Trophoblast cell (in vitro differentiated cells and primary cell): ENCODE measurements around the gene BZW2.

Experiments used
- DNase-seq, 2 donors: peaks; one replicate each; pipeline ENCODE4 v3.0.0-alpha.2; 2016
- H2AFZ ChIP-seq: 2 replicates; pipeline ENCODE4 v1.6.1; 2013; ENCODE audit warnings: low read length, moderate library complexity, mild to moderate bottlenecking; ENCODE audit not compliant: insufficient read depth, poor library complexity
- H2AK5ac ChIP-seq: 2 replicates; pipeline ENCODE4 v1.6.1; 2013; ENCODE audit warnings: mild to moderate bottlenecking, low read length
- H2BK120ac ChIP-seq: 2 replicates; pipeline ENCODE4 v1.6.1; 2013; ENCODE audit warnings: low read length, mild to moderate bottlenecking, moderate library complexity; ENCODE audit not compliant: insufficient read depth, poor library complexity
- H2BK12ac ChIP-seq: 2 replicates; pipeline ENCODE4 v1.6.1; 2013; ENCODE audit warnings: mild to moderate bottlenecking, low read length, moderate library complexity
- H2BK5ac ChIP-seq: 2 replicates; pipeline ENCODE4 v1.6.1; 2013; ENCODE audit warnings: low read length, low read depth, moderate library complexity, mild to moderate bottlenecking; ENCODE audit not compliant: poor library complexity
- H3K14ac ChIP-seq: 2 replicates; pipeline ENCODE4 v1.6.1; 2013; ENCODE audit warnings: mild to moderate bottlenecking, low read length
- H3K18ac ChIP-seq: 2 replicates; pipeline ENCODE4 v1.6.1; 2013; ENCODE audit warnings: mild to moderate bottlenecking, low read length
- H3K23ac ChIP-seq: 2 replicates; pipeline ENCODE4 v1.6.1; 2013; ENCODE audit warnings: low read length
- H3K27ac ChIP-seq: 2 replicates; pipeline ENCODE4 v1.5.1; 2013; ENCODE audit warnings: low read depth, mild to moderate bottlenecking, inconsistent platforms, low read length, moderate library complexity
- H3K27me3 ChIP-seq: 2 replicates; pipeline ENCODE4 v1.6.1; 2013; ENCODE audit warnings: inconsistent platforms, mild to moderate bottlenecking, low read length, moderate library complexity; ENCODE audit not compliant: insufficient read depth
- H3K36me3 ChIP-seq, 2 experiments: 1 replicate in 1 of 2; 2 replicates in 1 of 2; pipeline ENCODE4 v1.6.1; 2013; ENCODE audit warnings: low read length in 2 of 2, mild to moderate bottlenecking in 2 of 2, moderate library complexity in 1 of 2; ENCODE audit not compliant: insufficient read depth in 2 of 2, control insufficient read depth in 1 of 2
- H3K4ac ChIP-seq: 2 replicates; pipeline ENCODE4 v1.6.1; 2013; ENCODE audit warnings: low read depth, mild to moderate bottlenecking, low read length, moderate library complexity
- H3K4me1 ChIP-seq, 2 experiments: 1 replicate in 1 of 2; 2 replicates in 1 of 2; pipeline ENCODE4 v1.6.1; 2013; ENCODE audit warnings: low read length in 2 of 2, mild to moderate bottlenecking in 2 of 2, moderate library complexity in 1 of 2; ENCODE audit not compliant: insufficient read depth in 2 of 2, control insufficient read depth in 1 of 2
- H3K4me2 ChIP-seq: 2 replicates; pipeline ENCODE4 v1.6.1; 2013; ENCODE audit warnings: inconsistent platforms, mild to moderate bottlenecking, low read length, moderate library complexity
- H3K4me3 ChIP-seq: 2 replicates; pipeline ENCODE4 v1.5.1; 2013; ENCODE audit warnings: mild to moderate bottlenecking, low read depth, low read length, inconsistent platforms
- H3K79me1 ChIP-seq: one replicate; pipeline ENCODE4 v1.6.1; 2013; ENCODE audit warnings: low read length
- H3K79me2 ChIP-seq: 2 replicates; pipeline ENCODE4 v1.6.1; 2013; ENCODE audit warnings: low read length, mild to moderate bottlenecking; ENCODE audit not compliant: control insufficient read depth, insufficient read depth, poor library complexity
- H3K9ac ChIP-seq: 2 replicates; pipeline ENCODE4 v1.6.1; 2013; ENCODE audit warnings: mild to moderate bottlenecking, low read length
- H3K9me3 ChIP-seq: 2 replicates; pipeline ENCODE4 v1.6.1; 2013; ENCODE audit warnings: low read depth, mild to moderate bottlenecking, control low read depth, inconsistent platforms, low read length; ENCODE audit not compliant: insufficient read depth
- H4K12ac ChIP-seq: 2 replicates; pipeline ENCODE4 v1.6.1; 2013; ENCODE audit warnings: low read depth, mild to moderate bottlenecking, low read length, moderate library complexity
- H4K8ac ChIP-seq: 2 replicates; pipeline ENCODE4 v1.6.1; 2013; ENCODE audit warnings: low read depth, mild to moderate bottlenecking, low read length, moderate library complexity
- H4K91ac ChIP-seq: one replicate; pipeline ENCODE4 v1.6.1; 2013; ENCODE audit warnings: low read depth, mild to moderate bottlenecking, low read length, moderate library complexity
- WGBS: extraction: QIAGEN DNeasy Blood & Tissue Kit; methylation state at CpG from one replicate; pipeline ENCODE4 v1.1.7; 2013; ENCODE audit warnings: missing lambda C conversion rate; ENCODE audit not compliant: insufficient read length, insufficient coverage; ENCODE audit errors: extremely low coverage; 5-methylcytosine and 5-hydroxymethylcytosine counted together

BZW2 gene

DNA sequence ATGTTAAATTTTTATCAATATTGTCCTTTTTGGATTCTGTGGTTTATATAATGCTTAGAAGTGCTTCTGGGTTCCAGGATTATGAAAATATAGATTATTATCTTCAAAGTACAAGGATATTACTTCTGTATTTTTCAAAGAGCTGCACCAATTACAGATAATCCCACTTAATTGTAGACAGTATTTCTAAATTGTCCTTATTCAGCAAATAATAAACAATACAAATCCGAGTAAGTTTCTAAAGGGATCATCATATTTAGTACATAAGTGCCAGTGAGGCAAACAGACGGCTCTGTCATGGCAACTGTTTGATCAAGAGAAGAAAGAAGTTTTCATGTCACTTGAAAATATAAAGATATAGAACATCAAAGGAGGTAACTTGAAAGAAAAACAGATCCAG is 19.6 kb upstream of the BZW2 start:
- no peak for DNase-seq
- H3K79me1 ChIP-seq, result no peaks in the 10 kb centered on the region

DNA sequence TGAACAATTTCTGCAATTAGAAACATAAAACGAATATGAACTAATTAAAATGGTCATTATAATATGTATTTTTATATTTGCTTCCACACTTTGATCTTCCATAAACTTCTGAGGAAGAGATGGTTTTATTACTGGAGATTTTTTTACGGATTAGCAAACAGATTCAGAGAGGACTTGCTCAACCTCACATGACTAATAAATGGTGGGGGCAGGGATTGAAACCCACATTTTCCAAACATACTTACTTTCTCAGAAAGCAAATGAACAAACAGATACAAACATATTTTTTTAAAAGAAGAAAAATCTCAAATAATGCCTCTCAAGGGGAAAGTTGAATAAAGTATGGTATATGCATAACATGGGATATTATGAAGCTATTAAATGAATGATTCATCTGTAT is 18.7 kb upstream of the BZW2 start:
- no peak overlapping the region for H2BK5ac ChIP-seq
- no peak for DNase-seq
- H3K4me1 ChIP-seq, result no peaks in the 10 kb centered on the region
- H2BK12ac ChIP-seq, result no peak overlapping the region
- H3K27ac ChIP-seq, result no peak overlapping the region
- no peak overlapping the region for H2AK5ac ChIP-seq
- H4K12ac ChIP-seq, result no peak overlapping the region
- H3K14ac ChIP-seq, result no peak overlapping the region
- peaks cover 2 to 4% of the 10 kb centered on the region in 2 experiments for H3K36me3 ChIP-seq
- no peaks in the 10 kb centered on the region for H3K9me3 ChIP-seq
- H2BK120ac ChIP-seq, result no peak overlapping the region
- no peaks in the 10 kb centered on the region for H3K27me3 ChIP-seq
- H4K8ac ChIP-seq, result no peak overlapping the region
- H3K4me2 ChIP-seq, result no peak overlapping the region
- no peak overlapping the region for H4K91ac ChIP-seq
- H3K9ac ChIP-seq, result no peak overlapping the region
- no peaks in the 10 kb centered on the region for H3K79me1 ChIP-seq
- no peak overlapping the region for H3K18ac ChIP-seq
- H3K4ac ChIP-seq, result no peak overlapping the region
- H3K23ac ChIP-seq, result no peak overlapping the region
- no CpG with 5 or more reads among the region's 2 CpGs for WGBS
- H2AFZ ChIP-seq, result no peak overlapping the region
- H3K4me3 ChIP-seq, result no peak overlapping the region
- no peaks in the 10 kb centered on the region for H3K79me2 ChIP-seq

More for the DNA sequence above, 19.6 kb upstream of the BZW2 start:
- Histone ChIP-seq H3K27me3 (no peaks in the 10 kb centered on the region), H3K27ac (no peak overlapping the region), H4K8ac (no peak overlapping the region), H3K4me2 (no peak overlapping the region), H3K4ac (no peak overlapping the region), H3K9ac (no peak overlapping the region), H4K91ac (no peak overlapping the region), H3K4me3 (no peak overlapping the region), H3K18ac (no peak overlapping the region), H2AFZ (no peak overlapping the region), H2BK5ac (no peak overlapping the region), H2BK120ac (no peak overlapping the region), H4K12ac (no peak overlapping the region), H3K79me2 (no peaks in the 10 kb centered on the region), H2BK12ac (no peak overlapping the region), H3K4me1 (no peaks in the 10 kb centered on the region), H2AK5ac (no peak overlapping the region), H3K9me3 (no peaks in the 10 kb centered on the region), H3K36me3 (peaks cover 3 to 6% of the 10 kb centered on the region in 2 experiments), H3K14ac (no peak overlapping the region), H3K23ac (no peak overlapping the region)
- WGBS, result no CpG with 5 or more reads among the region's 2 CpGs

DNA sequence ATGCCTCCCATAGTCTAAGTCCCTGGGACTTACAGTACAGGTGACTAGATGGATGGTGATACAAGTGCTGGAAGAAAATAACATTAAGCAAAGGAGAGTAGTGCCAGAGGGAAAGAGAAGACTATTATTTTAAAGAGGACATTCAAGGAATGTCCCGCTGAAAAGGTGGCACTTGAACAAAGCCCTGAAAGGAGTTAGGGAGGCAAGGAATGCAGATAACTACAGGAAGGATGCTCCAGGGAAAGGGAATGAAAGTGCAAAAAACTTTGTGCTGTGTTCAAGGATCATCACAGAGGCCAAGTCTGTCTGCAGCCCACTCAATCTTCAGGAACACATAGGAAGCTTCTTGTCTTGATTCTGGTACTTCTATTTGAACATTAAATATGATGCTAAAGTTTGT is 15.3 kb upstream of the BZW2 start:
- Histone ChIP-seq H3K79me1 (no peaks in the 10 kb centered on the region), H3K23ac (no peak overlapping the region), H4K8ac (no peak overlapping the region), H3K4me2 (no peak overlapping the region), H2AK5ac (no peak overlapping the region), H3K27me3 (no peaks in the 10 kb centered on the region), H3K4me3 (no peak overlapping the region), H3K4ac (no peak overlapping the region), H3K18ac (no peak overlapping the region), H2BK12ac (no peak overlapping the region), H4K12ac (no peak overlapping the region), H3K9ac (no peak overlapping the region), H3K14ac (no peak overlapping the region), H4K91ac (no peak overlapping the region), H2BK5ac (no peak overlapping the region), H3K27ac (no peak overlapping the region), H3K4me1 (no peaks in the 10 kb centered on the region), H3K79me2 (no peaks in the 10 kb centered on the region), H2AFZ (no peak overlapping the region), H3K36me3 (peaks cover 4 to 5% of the 10 kb centered on the region in 2 experiments), H2BK120ac (no peak overlapping the region), H3K9me3 (no peaks in the 10 kb centered on the region)
- WGBS, result no CpG with 5 or more reads among the region's 1 CpG
- DNase-seq, result no peak

DNA sequence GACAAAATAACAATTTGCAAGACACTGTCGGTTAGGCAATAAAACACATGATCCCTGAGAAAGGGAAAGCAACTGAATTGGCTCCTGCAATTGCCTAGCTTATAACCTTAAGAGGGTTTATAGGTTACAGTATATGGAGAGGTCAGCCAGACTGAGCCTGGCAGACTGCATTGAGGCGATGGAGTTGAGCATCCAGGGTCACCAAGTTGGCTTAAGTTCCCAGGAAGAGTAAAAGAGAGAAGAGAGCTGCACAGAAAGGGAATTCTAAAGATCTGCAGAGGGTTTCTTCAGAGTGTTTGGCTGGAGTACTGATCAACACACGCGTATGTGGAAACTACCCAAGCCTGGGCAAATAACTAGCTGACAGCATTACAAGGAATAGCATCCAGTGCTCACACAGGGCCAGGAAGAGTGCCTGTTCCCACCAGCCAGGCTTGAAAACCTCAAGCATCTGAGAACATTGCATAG is 11.7 kb upstream of the BZW2 start:
- H3K4me3 ChIP-seq, result no peak overlapping the region

More for the DNA sequence above, 11.7 kb upstream of the BZW2 start:
- H2BK120ac ChIP-seq, result no peak overlapping the region
- no peaks in the 10 kb centered on the region for H3K27me3 ChIP-seq
- no peak overlapping the region for H4K91ac ChIP-seq
- peak overlapping the region; percentile 15 for H3K9ac ChIP-seq
- WGBS, result no CpG with 5 or more reads among the region's 4 CpGs
- no peak overlapping the region for H4K12ac ChIP-seq
- peaks cover 5% of the 10 kb centered on the region in 2 experiments for H3K36me3 ChIP-seq
- H3K4ac ChIP-seq, result no peak overlapping the region
- no peak overlapping the region for H3K14ac ChIP-seq
- no peak overlapping the region for H2AK5ac ChIP-seq
- H4K8ac ChIP-seq, result no peak overlapping the region
- no peak overlapping the region for H3K4me2 ChIP-seq
- no peaks in the 10 kb centered on the region for H3K9me3 ChIP-seq
- no peak overlapping the region for H3K18ac ChIP-seq
- no peak overlapping the region for H2BK5ac ChIP-seq
- DNase-seq, result no peak
- no peak overlapping the region for H3K27ac ChIP-seq
- no peak overlapping the region for H2BK12ac ChIP-seq
- no peaks in the 10 kb centered on the region for H3K79me2 ChIP-seq
- H3K23ac ChIP-seq, result no peak overlapping the region
- no peaks in the 10 kb centered on the region for H3K4me1 ChIP-seq
- H2AFZ ChIP-seq, result no peak overlapping the region
- H3K79me1 ChIP-seq, result no peaks in the 10 kb centered on the region
